Lower lobe of right lung (tissue), 2 donors: ENCODE results near the gene MECR. TPM values are rescaled to one million over a fixed set of nuclear protein-coding genes. Genes with fewer than 3 reads are reported as not detected.

Experiments used
- ATAC-seq, 2 donors: fragments of 200-7000 bp; cut with Tn5 transposase; one replicate each; pipeline ENCODE4 v1.9.1; 2020 to 2022; ENCODE audit warnings: mild to moderate bottlenecking in 2 of 2, moderate library complexity in 2 of 2
- DNase-seq: peaks from one replicate; pipeline ENCODE4 v3.0.0-alpha.2; 2020
- H3K27ac ChIP-seq: fragments of 200-600 bp; one replicate; pipeline ENCODE4 v1.8.0; 2022
- H3K27me3 ChIP-seq: fragments of 200-600 bp; one replicate; pipeline ENCODE4 v1.8.0; 2022; ENCODE audit warnings: low read depth
- H3K36me3 ChIP-seq: fragments of 200-600 bp; one replicate; pipeline ENCODE4 v1.8.0; 2022; ENCODE audit warnings: mild to moderate bottlenecking
- H3K4me1 ChIP-seq: fragments of 200-600 bp; one replicate; pipeline ENCODE4 v1.8.0; 2022
- H3K4me3 ChIP-seq: fragments of 200-600 bp; one replicate; pipeline ENCODE4 v1.8.0; 2022; ENCODE audit warnings: mild to moderate bottlenecking
- H3K9me3 ChIP-seq: fragments of 200-600 bp; one replicate; pipeline ENCODE4 v1.8.0; 2022
- CTCF ChIP-seq: fragments of 200-600 bp; IDR thresholded peaks from one replicate; pipeline ENCODE4 v1.8.0; 2022; ENCODE audit warnings: antibody characterized with exemption, mild to moderate bottlenecking
- intact Hi-C: fragments of 100-400 bp; cut with DNase I; formaldehyde crosslinking; loops from one replicate; pipeline ENCODE4 v1.11.0; 2022
- total RNA-seq: library from RNA; stranded (reverse); fragmentation: NEBNext Ultra II Directional; extraction: Animal tissue kit (Norgen Biotek cat#: 25700); gene quantifications from one replicate; pipeline ENCODE4 v1.2.1, GENCODE V29; 2021
- donor health status: DM: no; HTN: yes; CAD: no; lungs with severe emphysema.

MECR gene
- total RNA-seq, 1 donor from 2014 or later, result 16.9 TPM

GRCh38 chr1:29248409-29248808, 17.7 kb upstream of the MECR start:
- Histone ChIP-seq H3K4me1 (no peaks in the 10 kb centered on the region), H3K36me3 (no peaks in the 10 kb centered on the region), H3K27me3 (no peaks in the 10 kb centered on the region), H3K4me3 (no peak overlapping the region), H3K9me3 (no peaks in the 10 kb centered on the region), H3K27ac (no peak overlapping the region)
- intact Hi-C loops, result no loop called here
- ATAC-seq (no peak), DNase-seq (no peak)
- no peak for TF ChIP-seq CTCF

GRCh38 chr1:29247571-29248273, 17.0 kb upstream of the MECR start:
- no peak for DNase-seq
- H3K4me3 ChIP-seq, result no peak overlapping the region
- intact Hi-C loops, result no loop called here
- no peak for TF ChIP-seq CTCF
- H3K27me3 ChIP-seq, result no peaks in the 10 kb centered on the region
- no peaks in the 10 kb centered on the region for H3K9me3 ChIP-seq
- H3K27ac ChIP-seq, result no peak overlapping the region
- no peaks in the 10 kb centered on the region for H3K36me3 ChIP-seq
- ATAC-seq, result no peak
- no peaks in the 10 kb centered on the region for H3K4me1 ChIP-seq

- DNase-seq (no peak), ATAC-seq (no peak)
- Histone ChIP-seq H3K27ac (no peak overlapping the region), H3K9me3 (no peaks in the 10 kb centered on the region), H3K4me3 (no peak overlapping the region), H3K36me3 (no peaks in the 10 kb centered on the region), H3K4me1 (no peaks in the 10 kb centered on the region), H3K27me3 (no peaks in the 10 kb centered on the region)
- TF ChIP-seq CTCF, result no peak
- intact Hi-C loops, result no loop called here
Measured at GRCh38 chr1:29247044-29247443, 16.3 kb upstream of the MECR start.

- intact Hi-C loops, result no loop called here
- Histone ChIP-seq H3K4me1 (no peaks in the 10 kb centered on the region), H3K27me3 (no peaks in the 10 kb centered on the region), H3K9me3 (no peaks in the 10 kb centered on the region), H3K27ac (no peak overlapping the region), H3K36me3 (no peaks in the 10 kb centered on the region), H3K4me3 (no peak overlapping the region)
- peak; percentile 26 for TF ChIP-seq CTCF
- DNase-seq (no peak), ATAC-seq (peak; percentile 22 to 40)
Measured at GRCh38 chr1:29245876-29246275, 15.1 kb upstream of the MECR start.

GRCh38 chr1:29245261-29245660, 14.5 kb upstream of the MECR start:
- no peak overlapping the region for H3K27ac ChIP-seq
- no peak overlapping the region for H3K4me3 ChIP-seq
- no peaks in the 10 kb centered on the region for H3K9me3 ChIP-seq
- H3K27me3 ChIP-seq, result no peaks in the 10 kb centered on the region
- DNase-seq (no peak), ATAC-seq (no peak)
- H3K4me1 ChIP-seq, result peaks cover 6% of the 10 kb centered on the region
- H3K36me3 ChIP-seq, result no peaks in the 10 kb centered on the region
- intact Hi-C loops, result no loop called here
- no peak for TF ChIP-seq CTCF
